ENCODE results near the gene SWAP70. TPM values are rescaled to one million over a fixed set of nuclear protein-coding genes. Genes with fewer than 3 reads are reported as not detected.
"Not testable (repeated sequence)": the region's sequence is repeated elsewhere in the genome, so short reads cannot be mapped to it uniquely, and the experiment has no call there.

The SWAP70 gene
- total RNA-seq, 1 donor from 2014 or later: 33.7 TPM

- H3K27me3 Mint-ChIP-seq (ENCODE audit: low read depth, unreplicated experiment): no peaks in the 10 kb centered on the region
- Histone ChIP-seq H3K27ac (ENCODE audit: low read depth, low read length) (no peak overlapping the region), H2AFZ (ENCODE audit: low read depth, low read length) (no peak overlapping the region), H3K9ac (ENCODE audit: low read length) (no peak overlapping the region), H3K79me2 (ENCODE audit: insufficient read depth, low read length) (peaks cover 26% of the 10 kb centered on the region), H3K4me3 (ENCODE audit: insufficient read depth, low read depth, low read length) (no peak overlapping the region), H3K27me3 (ENCODE audit: insufficient read depth, low read length) (no peaks in the 10 kb centered on the region), H3K4me1 (ENCODE audit: insufficient read depth, low read length) (peaks cover 16% of the 10 kb centered on the region), H3K9me3 (ENCODE audit: insufficient read depth, low read depth, low read length) (no peaks in the 10 kb centered on the region), H4K20me1 (ENCODE audit: insufficient read depth, low read length) (no peaks in the 10 kb centered on the region), H3K4me2 (ENCODE audit: low read length) (no peak overlapping the region), H3K36me3 (ENCODE audit: insufficient read depth, low read length) (no peaks in the 10 kb centered on the region)
- H3K9me3 Mint-ChIP-seq (ENCODE audit: unreplicated experiment): no peaks in the 10 kb centered on the region
- TF ChIP-seq EZH2 (IDR thresholded peaks at IDR 0.05; ENCODE audit: insufficient read depth, low read length) (no peak), CTCF (IDR thresholded peaks at IDR 0.05; ENCODE audit: insufficient read depth, low read depth, low read length) (no peak)
- peaks cover 18% of the 10 kb centered on the region for H3K4me1 Mint-ChIP-seq (ENCODE audit: low read depth, unreplicated experiment)
- no peak overlapping the region for H3K27ac Mint-ChIP-seq (ENCODE audit: unreplicated experiment)
- DNase-seq (ENCODE audit: low read depth) (no peak), FAIRE-seq (no peak)
- H3K36me3 Mint-ChIP-seq (ENCODE audit: low read depth, unreplicated experiment): peaks cover 13% of the 10 kb centered on the region
- H3K4me3 Mint-ChIP-seq (ENCODE audit: unreplicated experiment): no peak overlapping the region
Observed at GRCh38 chr11:9693801-9694553, 30.1 kb downstream of the SWAP70 start.

- H3K9me3 Mint-ChIP-seq (ENCODE audit: unreplicated experiment); H3K36me3 ChIP-seq (ENCODE audit: insufficient read depth, low read length); H3K4me2 ChIP-seq (ENCODE audit: low read length); H3K27me3 Mint-ChIP-seq (ENCODE audit: low read depth, unreplicated experiment); H3K9ac ChIP-seq (ENCODE audit: low read length); H3K4me3 ChIP-seq (ENCODE audit: insufficient read depth, low read depth, low read length); H3K9me3 ChIP-seq (ENCODE audit: insufficient read depth, low read depth, low read length); H2AFZ ChIP-seq (ENCODE audit: low read depth, low read length); FAIRE-seq; H3K27me3 ChIP-seq (ENCODE audit: insufficient read depth, low read length); H3K4me1 ChIP-seq (ENCODE audit: insufficient read depth, low read length); H4K20me1 ChIP-seq (ENCODE audit: insufficient read depth, low read length); DNase-seq (ENCODE audit: low read depth); H3K27ac ChIP-seq (ENCODE audit: low read depth, low read length); H3K4me3 Mint-ChIP-seq (ENCODE audit: unreplicated experiment); H3K27ac Mint-ChIP-seq (ENCODE audit: unreplicated experiment): not testable (repeated sequence)
- H3K36me3 Mint-ChIP-seq (ENCODE audit: low read depth, unreplicated experiment): peaks cover 13% of the 10 kb centered on the region
- H3K4me1 Mint-ChIP-seq (ENCODE audit: low read depth, unreplicated experiment): peaks cover 21% of the 10 kb centered on the region
- H3K79me2 ChIP-seq (ENCODE audit: insufficient read depth, low read length): peaks cover 26% of the 10 kb centered on the region
Observed at GRCh38 chr11:9695228-9695627, 31.4 kb downstream of the SWAP70 start.

- no peaks in the 10 kb centered on the region for H3K27me3 ChIP-seq (ENCODE audit: insufficient read depth, low read length)
- H3K9me3 ChIP-seq (ENCODE audit: insufficient read depth, low read depth, low read length): no peaks in the 10 kb centered on the region
- H3K79me2 ChIP-seq (ENCODE audit: insufficient read depth, low read length): peaks cover 14% of the 10 kb centered on the region
- no peaks in the 10 kb centered on the region for H3K36me3 ChIP-seq (ENCODE audit: insufficient read depth, low read length)
- H3K4me1 ChIP-seq (ENCODE audit: insufficient read depth, low read length): no peaks in the 10 kb centered on the region
- H3K4me3 Mint-ChIP-seq (ENCODE audit: unreplicated experiment): no peak overlapping the region
- no peaks in the 10 kb centered on the region for H3K9me3 Mint-ChIP-seq (ENCODE audit: unreplicated experiment)
- no peak overlapping the region for H2AFZ ChIP-seq (ENCODE audit: low read depth, low read length)
- H3K4me1 Mint-ChIP-seq (ENCODE audit: low read depth, unreplicated experiment): peaks cover 15% of the 10 kb centered on the region
- H3K9ac ChIP-seq (ENCODE audit: low read length): no peak overlapping the region
- no peak for FAIRE-seq
- peaks cover 13% of the 10 kb centered on the region for H3K36me3 Mint-ChIP-seq (ENCODE audit: low read depth, unreplicated experiment)
- TF ChIP-seq EZH2 (IDR thresholded peaks at IDR 0.05; ENCODE audit: insufficient read depth, low read length): no peak
- no peak for TF ChIP-seq CTCF (IDR thresholded peaks at IDR 0.05; ENCODE audit: insufficient read depth, low read depth, low read length)
- H4K20me1 ChIP-seq (ENCODE audit: insufficient read depth, low read length): no peaks in the 10 kb centered on the region
- no peak overlapping the region for H3K4me3 ChIP-seq (ENCODE audit: insufficient read depth, low read depth, low read length)
- H3K27me3 Mint-ChIP-seq (ENCODE audit: low read depth, unreplicated experiment): no peaks in the 10 kb centered on the region
- DNase-seq (ENCODE audit: low read depth): no peak
- no peak overlapping the region for H3K27ac ChIP-seq (ENCODE audit: low read depth, low read length)
- no peak overlapping the region for H3K4me2 ChIP-seq (ENCODE audit: low read length)
- no peak overlapping the region for H3K27ac Mint-ChIP-seq (ENCODE audit: unreplicated experiment)
Observed at GRCh38 chr11:9697766-9698165, 33.9 kb downstream of the SWAP70 start.

Data from astrocyte (in vitro differentiated cells and primary cell).